GM23338 (cell line): ENCODE measurements around the gene DLG2. TPM values are rescaled to one million over a fixed set of nuclear protein-coding genes. Genes with fewer than 3 reads are reported as not detected.
A peak's percentile ranks its signal among the peaks of the same experiment; 100 is the strongest.

Experiments used
- ATAC-seq: fragments of 200-7000 bp; cut with Tn5 transposase; 3 replicates; pipeline ENCODE4 v1.9.1; 2020
- DNase-seq: peaks from one replicate; pipeline ENCODE4 v3.0.0-alpha.2; 2015; ENCODE audit warnings: low spot score
- H2AFZ ChIP-seq: fragments of 200-600 bp; sonication (generic); 2 replicates; pipeline ENCODE4 v1.8.0; 2016; ENCODE audit warnings: antibody characterized with exemption, mild to moderate bottlenecking, moderate library complexity
- H3F3A ChIP-seq: fragments of 200-600 bp; sonication (generic); replicated peaks from 2 replicates; pipeline ENCODE4 v1.8.0; 2017; ENCODE audit warnings: antibody characterized with exemption, mixed run types, low read depth
- H3K27ac ChIP-seq: fragments of 200-600 bp; sonication (generic); 2 replicates; pipeline ENCODE4 v1.6.1; 2016; ENCODE audit warnings: low read depth
- H3K27me3 ChIP-seq: fragments of 200-600 bp; sonication (generic); 2 replicates; pipeline ENCODE4 v1.8.0; 2016; ENCODE audit warnings: mild to moderate bottlenecking, mixed run types, moderate library complexity; ENCODE audit not compliant: insufficient read depth
- H3K36me3 ChIP-seq: fragments of 200-600 bp; sonication (generic); 2 replicates; pipeline ENCODE4 v1.8.0; 2016; ENCODE audit warnings: mild to moderate bottlenecking; ENCODE audit not compliant: insufficient read depth
- H3K4me1 ChIP-seq: fragments of 200-600 bp; sonication (generic); 2 replicates; pipeline ENCODE4 v1.8.0; 2016; ENCODE audit warnings: mild to moderate bottlenecking, moderate library complexity; ENCODE audit not compliant: insufficient read depth
- H3K4me2 ChIP-seq: fragments of 200-600 bp; sonication (generic); 2 replicates; pipeline ENCODE4 v1.7.1; 2017; ENCODE audit warnings: mixed run types
- H3K4me3 ChIP-seq: fragments of 200-600 bp; sonication (generic); 2 replicates; pipeline ENCODE4 v1.6.1; 2016; ENCODE audit warnings: mixed run types
- H3K79me2 ChIP-seq: fragments of 200-600 bp; sonication (generic); replicated peaks from 2 replicates; pipeline ENCODE4 v1.8.0; 2017; ENCODE audit warnings: mild to moderate bottlenecking; ENCODE audit not compliant: insufficient read depth
- H3K9me2 ChIP-seq: fragments of 200-600 bp; sonication (generic); 2 replicates; pipeline ENCODE4 v1.8.0; 2017; ENCODE audit not compliant: insufficient read depth
- H4K20me1 ChIP-seq: fragments of 200-600 bp; sonication (generic); replicated peaks from 2 replicates; pipeline ENCODE4 v1.8.0; 2017; ENCODE audit warnings: mild to moderate bottlenecking; ENCODE audit not compliant: insufficient read depth
- H3K27ac Mint-ChIP-seq: 2 replicates; pipeline ENCODE4 v1.8.0; 2020; ENCODE audit warnings: inconsistent platforms, mild to moderate bottlenecking, moderate library complexity, mixed read lengths
- H3K27me3 Mint-ChIP-seq: 3 replicates; pipeline ENCODE4 v1.8.0; 2022; ENCODE audit warnings: low read depth, mild to moderate bottlenecking, moderate library complexity, mixed read lengths, inconsistent platforms; ENCODE audit not compliant: insufficient read depth, poor library complexity
- H3K36me3 Mint-ChIP-seq: 3 replicates; pipeline ENCODE4 v1.8.0; 2021; ENCODE audit warnings: low read depth, mild to moderate bottlenecking, inconsistent platforms, moderate library complexity, mixed read lengths
- H3K4me1 Mint-ChIP-seq: 3 replicates; pipeline ENCODE4 v1.8.0; 2020; ENCODE audit warnings: mild to moderate bottlenecking, inconsistent platforms, mixed read lengths
- H3K4me3 Mint-ChIP-seq: 3 replicates; pipeline ENCODE4 v1.8.0; 2021; ENCODE audit warnings: moderate library complexity, mild to moderate bottlenecking, inconsistent platforms, mixed read lengths
- H3K9me3 Mint-ChIP-seq: 3 replicates; pipeline ENCODE4 v1.8.0; 2020; ENCODE audit warnings: moderate library complexity, mild to moderate bottlenecking, inconsistent platforms, mixed read lengths
- CREB1 ChIP-seq: fragments of 250-450 bp; sonication (Bioruptor Pico); IDR thresholded peaks from 2 replicates; pipeline ENCODE4 v1.5.0; 2020; ENCODE audit warnings: low read depth, mild to moderate bottlenecking, moderate library complexity
- EZH2 ChIP-seq: fragments of 200-600 bp; sonication (generic); IDR thresholded peaks from one replicate; pipeline ENCODE4 v1.8.0; 2017; ENCODE audit warnings: antibody characterized with exemption, mild to moderate bottlenecking, low read depth; ENCODE audit not compliant: unreplicated experiment
- EZH2phosphoT487 ChIP-seq: fragments of 200-600 bp; sonication (generic); IDR thresholded peaks from one replicate; pipeline ENCODE4 v1.8.1; 2018; ENCODE audit warnings: antibody characterized with exemption; ENCODE audit not compliant: unreplicated experiment
- JUNB ChIP-seq: IDR thresholded peaks from one replicate; pipeline ENCODE4 v1.6.1; 2016; ENCODE audit warnings: antibody characterized with exemption; ENCODE audit not compliant: unreplicated experiment
- NANOG ChIP-seq: IDR thresholded peaks from 2 replicates; pipeline ENCODE4 v1.6.1; 2016; ENCODE audit warnings: antibody characterized with exemption, borderline replicate concordance
- POLR2AphosphoS5 ChIP-seq: IDR thresholded peaks from 2 replicates; pipeline ENCODE4 v1.6.1; 2016; ENCODE audit warnings: antibody characterized with exemption, low read depth
- STAT1 ChIP-seq: IDR thresholded peaks from one replicate; pipeline ENCODE4 v1.6.1; 2016; ENCODE audit warnings: antibody characterized with exemption; ENCODE audit not compliant: unreplicated experiment
- ZNF114 ChIP-seq: fragments of 250-450 bp; sonication (Bioruptor Pico); IDR thresholded peaks from 2 replicates; pipeline ENCODE4 v1.5.0; 2020; ENCODE audit warnings: mild to moderate bottlenecking, moderate library complexity
- ZNF331 ChIP-seq: fragments of 250-450 bp; sonication (Bioruptor Pico); IDR thresholded peaks from 2 replicates; pipeline ENCODE4 v1.5.0; 2020; ENCODE audit warnings: low read depth, mild to moderate bottlenecking, moderate library complexity
- polyA plus RNA-seq: library from polyadenylated mRNA; unstranded; fragments of >200 nt; fragmentation: Nextera tagmentation; extraction: Ambion mirVana; gene quantifications from 2 replicates; pipeline ENCODE4 v1.2.1, GENCODE V29; 2016
- total RNA-seq: library from RNA; depleted of rRNA; stranded (reverse); fragments of >200 nt; shearing (Covaris generic); gene quantifications from 2 replicates; pipeline ENCODE4 v1.2.3, GENCODE V29; 2014
- TF ChIP-seq, protein P1 (sequence below): IDR thresholded peaks from one replicate; pipeline ENCODE4 v1.6.1; 2018; ENCODE audit warnings: antibody characterized with exemption; ENCODE audit not compliant: unreplicated experiment
- TF ChIP-seq, protein P2 (sequence below), 2 experiments: fragments of 200-600 bp in 1 of 2; sonication (generic) in 1 of 2; conservative IDR thresholded peaks; 2 replicates each; pipeline versions ENCODE4 v1.5.1 to v1.6.1; 2016 to 2017; ENCODE audit warnings: antibody characterized with exemption in 2 of 2, low read depth in 2 of 2, mild to moderate bottlenecking in 2 of 2, moderate library complexity in 1 of 2
- TF ChIP-seq, protein P3 (sequence below): IDR thresholded peaks from 2 replicates; pipeline ENCODE4 v1.6.1; 2016; ENCODE audit warnings: antibody characterized with exemption

DLG2 gene
- total and polyA plus RNA-seq, 2 experiments from 2014 or later, result 19.8 to 21.5 TPM

DNA sequence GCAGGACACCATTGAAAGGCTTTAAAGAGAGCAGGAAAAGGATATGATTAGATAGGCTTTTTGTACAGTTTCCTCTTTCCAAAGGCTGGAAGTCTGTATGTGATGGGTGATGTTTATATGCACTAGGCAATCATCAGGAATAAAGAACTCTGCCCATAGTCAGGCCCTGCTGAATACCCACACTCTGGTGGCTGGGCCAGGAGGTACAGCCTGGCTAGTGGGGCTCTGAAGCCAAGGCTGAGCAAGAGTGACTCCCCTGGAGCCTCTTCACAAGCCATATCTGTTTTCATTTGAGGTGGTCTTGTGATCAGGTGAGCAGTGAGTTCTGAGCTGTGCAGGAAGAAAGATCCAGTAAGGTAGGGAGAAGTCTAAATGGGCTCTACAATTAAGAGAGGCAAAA, 1801.1 kb downstream of the DLG2 start:
- ATAC-seq (peak; percentile 45), DNase-seq (no peak)
- TF ChIP-seq NANOG (no peak), ZNF331 (CRISPR knock-in tag) (no peak), POLR2AphosphoS5 (no peak), EZH2phosphoT487 (no peak), ZNF114 (CRISPR knock-in tag) (no peak), STAT1 (no peak), CREB1 (no peak), EZH2 (no peak)
- TF ChIP-seq, protein P1, sequence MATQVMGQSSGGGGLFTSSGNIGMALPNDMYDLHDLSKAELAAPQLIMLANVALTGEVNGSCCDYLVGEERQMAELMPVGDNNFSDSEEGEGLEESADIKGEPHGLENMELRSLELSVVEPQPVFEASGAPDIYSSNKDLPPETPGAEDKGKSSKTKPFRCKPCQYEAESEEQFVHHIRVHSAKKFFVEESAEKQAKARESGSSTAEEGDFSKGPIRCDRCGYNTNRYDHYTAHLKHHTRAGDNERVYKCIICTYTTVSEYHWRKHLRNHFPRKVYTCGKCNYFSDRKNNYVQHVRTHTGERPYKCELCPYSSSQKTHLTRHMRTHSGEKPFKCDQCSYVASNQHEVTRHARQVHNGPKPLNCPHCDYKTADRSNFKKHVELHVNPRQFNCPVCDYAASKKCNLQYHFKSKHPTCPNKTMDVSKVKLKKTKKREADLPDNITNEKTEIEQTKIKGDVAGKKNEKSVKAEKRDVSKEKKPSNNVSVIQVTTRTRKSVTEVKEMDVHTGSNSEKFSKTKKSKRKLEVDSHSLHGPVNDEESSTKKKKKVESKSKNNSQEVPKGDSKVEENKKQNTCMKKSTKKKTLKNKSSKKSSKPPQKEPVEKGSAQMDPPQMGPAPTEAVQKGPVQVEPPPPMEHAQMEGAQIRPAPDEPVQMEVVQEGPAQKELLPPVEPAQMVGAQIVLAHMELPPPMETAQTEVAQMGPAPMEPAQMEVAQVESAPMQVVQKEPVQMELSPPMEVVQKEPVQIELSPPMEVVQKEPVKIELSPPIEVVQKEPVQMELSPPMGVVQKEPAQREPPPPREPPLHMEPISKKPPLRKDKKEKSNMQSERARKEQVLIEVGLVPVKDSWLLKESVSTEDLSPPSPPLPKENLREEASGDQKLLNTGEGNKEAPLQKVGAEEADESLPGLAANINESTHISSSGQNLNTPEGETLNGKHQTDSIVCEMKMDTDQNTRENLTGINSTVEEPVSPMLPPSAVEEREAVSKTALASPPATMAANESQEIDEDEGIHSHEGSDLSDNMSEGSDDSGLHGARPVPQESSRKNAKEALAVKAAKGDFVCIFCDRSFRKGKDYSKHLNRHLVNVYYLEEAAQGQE, result no peak
- Histone ChIP-seq H3K27me3 (no peaks in the 10 kb centered on the region), H3K36me3 (no peaks in the 10 kb centered on the region), H3K4me2 (no peak overlapping the region), H3F3A (no peaks in the 10 kb centered on the region), H3K9me2 (no peaks in the 10 kb centered on the region), H3K4me3 (no peak overlapping the region), H3K4me1 (no peaks in the 10 kb centered on the region), H3K27ac (no peak overlapping the region), H4K20me1 (no peaks in the 10 kb centered on the region), H3K79me2 (no peaks in the 10 kb centered on the region), H2AFZ (no peak overlapping the region)
- Mint-ChIP-seq H3K4me3 (no peak overlapping the region), H3K27ac (no peak overlapping the region), H3K9me3 (no peaks in the 10 kb centered on the region), H3K4me1 (no peaks in the 10 kb centered on the region), H3K36me3 (no peaks in the 10 kb centered on the region), H3K27me3 (peaks cover 2% of the 10 kb centered on the region)

DNA sequence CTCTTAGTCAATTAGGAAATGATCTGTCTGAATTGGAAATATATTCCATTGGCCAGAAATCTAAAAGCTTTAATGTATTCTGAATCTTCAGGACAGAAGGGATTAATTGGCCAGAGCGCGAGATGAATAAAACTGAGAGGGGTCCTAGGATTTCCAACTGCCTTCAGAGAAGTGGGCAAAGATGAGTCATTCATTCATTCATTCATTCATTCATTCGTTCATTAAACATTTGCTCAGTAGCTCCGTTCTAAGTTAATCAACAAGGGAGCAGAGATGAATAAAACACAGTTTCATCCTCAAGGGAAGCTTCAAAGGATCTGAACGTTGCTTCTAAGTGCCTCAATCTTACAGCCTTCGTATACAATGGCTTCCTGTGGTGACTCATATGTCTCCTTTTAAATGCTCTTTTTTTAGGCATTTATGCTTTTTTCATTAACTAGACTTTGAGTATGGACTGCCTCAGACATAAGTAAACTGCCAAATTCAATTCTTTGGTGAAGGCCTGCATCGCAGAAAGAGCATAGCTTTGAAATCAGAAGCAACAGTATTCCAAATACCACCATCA, 1803.6 kb downstream of the DLG2 start:
- H3K4me2 ChIP-seq, result no peak overlapping the region
- H3K36me3 ChIP-seq, result no peaks in the 10 kb centered on the region
- no peaks in the 10 kb centered on the region for H3F3A ChIP-seq
- no peak overlapping the region for H3K4me3 Mint-ChIP-seq
- no peaks in the 10 kb centered on the region for H3K36me3 Mint-ChIP-seq
- H3K4me1 ChIP-seq, result no peaks in the 10 kb centered on the region
- ATAC-seq, result no peak
- no peaks in the 10 kb centered on the region for H4K20me1 ChIP-seq
- H3K4me3 ChIP-seq, result no peak overlapping the region
- H3K27ac Mint-ChIP-seq, result no peak overlapping the region
- DNase-seq, result no peak
- no peaks in the 10 kb centered on the region for H3K79me2 ChIP-seq
- TF ChIP-seq CREB1 (no peak), STAT1 (no peak), JUNB (no peak), ZNF114 (CRISPR knock-in tag) (no peak)
- TF ChIP-seq, protein P2, sequence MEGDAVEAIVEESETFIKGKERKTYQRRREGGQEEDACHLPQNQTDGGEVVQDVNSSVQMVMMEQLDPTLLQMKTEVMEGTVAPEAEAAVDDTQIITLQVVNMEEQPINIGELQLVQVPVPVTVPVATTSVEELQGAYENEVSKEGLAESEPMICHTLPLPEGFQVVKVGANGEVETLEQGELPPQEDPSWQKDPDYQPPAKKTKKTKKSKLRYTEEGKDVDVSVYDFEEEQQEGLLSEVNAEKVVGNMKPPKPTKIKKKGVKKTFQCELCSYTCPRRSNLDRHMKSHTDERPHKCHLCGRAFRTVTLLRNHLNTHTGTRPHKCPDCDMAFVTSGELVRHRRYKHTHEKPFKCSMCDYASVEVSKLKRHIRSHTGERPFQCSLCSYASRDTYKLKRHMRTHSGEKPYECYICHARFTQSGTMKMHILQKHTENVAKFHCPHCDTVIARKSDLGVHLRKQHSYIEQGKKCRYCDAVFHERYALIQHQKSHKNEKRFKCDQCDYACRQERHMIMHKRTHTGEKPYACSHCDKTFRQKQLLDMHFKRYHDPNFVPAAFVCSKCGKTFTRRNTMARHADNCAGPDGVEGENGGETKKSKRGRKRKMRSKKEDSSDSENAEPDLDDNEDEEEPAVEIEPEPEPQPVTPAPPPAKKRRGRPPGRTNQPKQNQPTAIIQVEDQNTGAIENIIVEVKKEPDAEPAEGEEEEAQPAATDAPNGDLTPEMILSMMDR (conservative IDR thresholded peaks at IDR 0.05; ENCODE audit: low read depth in 2 of 2), result no peak
- TF ChIP-seq, protein P3, sequence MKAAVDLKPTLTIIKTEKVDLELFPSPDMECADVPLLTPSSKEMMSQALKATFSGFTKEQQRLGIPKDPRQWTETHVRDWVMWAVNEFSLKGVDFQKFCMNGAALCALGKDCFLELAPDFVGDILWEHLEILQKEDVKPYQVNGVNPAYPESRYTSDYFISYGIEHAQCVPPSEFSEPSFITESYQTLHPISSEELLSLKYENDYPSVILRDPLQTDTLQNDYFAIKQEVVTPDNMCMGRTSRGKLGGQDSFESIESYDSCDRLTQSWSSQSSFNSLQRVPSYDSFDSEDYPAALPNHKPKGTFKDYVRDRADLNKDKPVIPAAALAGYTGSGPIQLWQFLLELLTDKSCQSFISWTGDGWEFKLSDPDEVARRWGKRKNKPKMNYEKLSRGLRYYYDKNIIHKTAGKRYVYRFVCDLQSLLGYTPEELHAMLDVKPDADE, result no peak
- no peaks in the 10 kb centered on the region for H3K9me3 Mint-ChIP-seq
- no peaks in the 10 kb centered on the region for H3K27me3 Mint-ChIP-seq
- H3K27ac ChIP-seq, result no peak overlapping the region
- no peak overlapping the region for H2AFZ ChIP-seq
- no peaks in the 10 kb centered on the region for H3K27me3 ChIP-seq
- H3K9me2 ChIP-seq, result no peaks in the 10 kb centered on the region
- no peaks in the 10 kb centered on the region for H3K4me1 Mint-ChIP-seq
